Measurements from ENCODE around the gene MCUR1.
"Not testable (repeated sequence)": the region's sequence is repeated elsewhere in the genome, so short reads cannot be mapped to it uniquely, and the experiment has no call there.

Gene MCUR1

GRCh38 chr6:13780162-13780561 is 34.2 kb downstream of the MCUR1 start:
- DNase-seq (ENCODE audit: low spot score), result not testable (repeated sequence)

DNA sequence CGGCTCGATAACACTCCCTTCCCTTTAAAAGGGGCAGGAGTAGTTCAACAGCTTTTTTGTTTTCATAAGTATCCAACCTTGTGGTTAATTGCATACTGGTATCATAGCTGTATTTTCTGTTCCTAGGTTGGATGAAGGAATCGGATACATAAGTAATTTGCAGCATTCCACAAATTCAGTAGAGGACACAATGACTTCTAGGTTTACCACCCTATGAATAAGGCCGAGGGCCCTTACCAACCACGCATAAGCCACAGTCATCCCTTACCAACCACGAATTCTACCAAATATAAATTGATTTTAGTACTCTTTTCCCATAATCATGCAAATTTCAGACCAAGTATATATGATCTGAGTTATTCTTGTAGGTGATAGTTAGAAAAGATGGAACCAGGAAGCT is 36.3 kb downstream of the MCUR1 start:
- DNase-seq (ENCODE audit: low spot score), result no peak

DNA sequence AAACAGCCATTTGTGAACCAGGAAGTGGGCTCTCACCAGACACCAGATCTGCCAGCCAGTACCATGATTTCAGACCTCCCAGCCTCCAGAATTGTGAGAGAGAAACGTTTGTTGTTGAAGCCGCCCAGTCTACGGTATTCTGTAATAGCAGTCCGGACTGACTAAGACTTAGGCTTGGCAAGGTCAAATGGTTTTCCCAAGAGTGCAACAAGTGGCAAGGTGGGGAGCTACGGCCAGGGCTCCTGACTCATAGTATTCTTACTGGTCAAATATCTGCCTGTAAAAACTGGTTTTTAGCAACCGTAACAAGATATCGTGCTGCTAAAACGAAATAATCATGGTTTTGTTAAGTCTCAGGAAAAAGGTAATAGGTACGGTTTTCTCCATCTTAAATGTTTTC is 37.8 kb downstream of the MCUR1 start:
- no peak for DNase-seq (ENCODE audit: low spot score)

- DNase-seq (ENCODE audit: low spot score), result not testable (repeated sequence)
These were observed 38.9 kb downstream of the MCUR1 start for GRCh38 chr6:13775466-13775865.

DNA sequence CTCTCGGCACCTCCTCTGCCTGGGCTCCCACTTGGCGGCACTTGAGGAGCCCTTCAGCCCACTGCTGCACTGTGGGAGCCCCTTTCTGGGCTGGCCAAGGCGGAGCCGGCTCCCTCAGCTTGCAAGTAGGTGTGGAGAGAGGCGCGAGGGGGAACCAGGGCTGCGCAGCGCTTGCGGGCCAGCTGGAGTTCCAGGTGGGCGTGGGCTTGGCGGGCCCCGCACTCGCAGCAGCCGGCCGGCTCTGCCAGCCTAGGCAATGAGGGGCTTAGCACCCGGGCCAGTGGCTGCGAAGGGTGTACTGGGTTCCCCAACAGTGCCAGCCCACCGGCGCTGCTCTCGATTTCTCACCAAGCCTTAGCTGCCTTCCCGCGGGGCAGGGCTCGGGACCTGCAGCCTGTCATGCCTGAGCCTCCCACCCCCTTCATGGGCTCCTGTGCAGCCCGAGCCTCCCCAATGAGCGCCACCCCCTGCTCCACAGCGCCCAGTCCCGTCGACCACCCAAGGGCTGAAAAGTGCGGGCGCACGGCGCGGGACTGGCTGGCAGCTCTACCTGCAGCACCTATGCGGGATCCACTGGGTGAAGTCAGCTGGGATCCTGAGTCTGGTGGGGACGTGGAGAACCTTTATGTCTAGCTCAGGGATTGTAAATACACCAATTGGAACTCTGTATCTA is 41.9 kb downstream of the MCUR1 start:
- DNase-seq (ENCODE audit: low spot score), result not testable (repeated sequence)

DNA sequence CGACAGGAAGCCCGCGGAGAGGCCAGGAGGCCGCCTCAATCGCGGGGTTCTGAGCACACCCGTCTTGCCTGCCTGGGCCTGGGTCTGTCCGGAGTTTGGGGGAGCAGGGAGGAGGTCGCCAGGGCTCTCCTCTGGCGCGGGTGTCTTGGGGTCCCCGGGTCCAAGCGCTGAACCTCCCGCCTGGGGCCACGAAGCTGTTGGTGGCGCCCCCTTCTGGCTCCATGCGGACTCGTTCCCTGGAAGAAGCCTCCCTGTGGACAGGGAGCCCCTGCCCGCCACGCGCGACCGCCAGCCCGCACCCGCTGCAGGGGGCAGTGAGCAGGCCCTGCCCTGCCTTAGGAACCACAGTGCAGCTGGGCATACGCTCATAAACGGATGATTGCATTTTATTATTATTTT is 44.7 kb downstream of the MCUR1 start:
- DNase-seq (ENCODE audit: low spot score), result no peak

DNA sequence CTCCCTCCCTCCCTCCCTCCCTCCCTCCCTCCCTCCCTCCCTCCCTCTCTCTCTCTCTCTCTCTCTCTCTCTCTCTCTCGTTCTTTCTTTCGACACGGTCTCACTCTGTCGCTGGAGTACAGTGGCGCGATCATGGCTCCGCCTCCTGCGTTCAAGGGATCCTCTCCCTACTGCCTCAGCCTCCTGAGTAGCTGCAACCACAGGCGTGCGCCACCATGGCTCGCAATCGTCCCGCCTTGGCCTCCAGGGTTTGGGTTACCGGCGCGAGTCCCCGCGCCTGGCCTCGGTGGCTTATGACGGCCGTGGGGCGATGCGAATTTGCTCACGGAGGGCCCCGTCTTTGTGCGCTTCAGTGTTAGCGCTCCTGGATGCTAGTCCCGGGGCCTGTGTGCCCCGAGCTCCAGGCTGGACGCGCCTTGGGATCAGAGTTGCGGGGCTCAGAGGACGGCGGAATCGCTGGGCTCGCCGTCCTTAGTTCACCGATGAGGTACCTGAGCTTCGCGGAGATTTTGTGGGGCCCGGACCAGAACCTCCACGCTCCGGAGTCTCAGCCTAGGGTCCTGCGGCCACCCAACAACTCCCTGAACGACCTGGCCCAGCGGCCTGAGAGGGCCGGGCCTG is 45.2 kb downstream of the MCUR1 start:
- no peak for DNase-seq (ENCODE audit: low spot score)

DNA sequence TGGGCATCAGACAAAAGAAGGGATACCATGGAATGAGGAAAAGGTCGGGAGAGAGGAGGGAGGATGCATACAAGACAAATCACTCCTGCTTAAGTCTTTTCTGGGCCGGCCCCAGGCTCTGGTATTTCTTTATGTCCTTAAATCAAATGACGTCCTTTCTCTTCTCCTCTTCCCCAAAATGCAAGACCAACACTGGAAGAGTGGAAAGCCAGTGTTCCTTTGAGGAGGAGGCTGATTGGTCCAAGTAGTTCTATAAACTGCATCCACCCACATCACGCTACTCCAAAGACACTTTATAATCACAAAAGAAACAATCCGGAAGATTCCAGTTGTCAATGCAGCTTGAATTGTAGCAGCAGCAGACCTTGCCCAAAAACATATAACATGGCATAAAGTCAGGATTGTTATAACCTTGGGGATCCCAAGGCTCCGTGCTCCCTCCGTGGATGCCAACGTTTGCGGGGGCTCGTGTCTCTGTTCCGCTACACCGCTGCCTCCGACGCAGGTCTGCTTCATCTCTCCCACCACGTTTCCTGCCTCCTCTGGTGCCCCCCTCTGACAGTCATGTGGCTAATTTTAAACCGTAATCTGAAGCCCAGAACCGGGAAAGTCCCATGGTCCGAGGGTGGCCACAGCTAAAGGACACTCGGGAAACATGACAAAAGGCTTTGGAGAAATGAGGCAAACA is 47.1 kb downstream of the MCUR1 start:
- DNase-seq (ENCODE audit: low spot score), result peak; percentile 55

- DNase-seq (ENCODE audit: low spot score), result peak; percentile 49
These were observed 48.1 kb downstream of the MCUR1 start for GRCh38 chr6:13766201-13766634.

GRCh38 chr6:13765570-13765969 is 48.8 kb downstream of the MCUR1 start:
- DNase-seq (ENCODE audit: low spot score), result no peak

DNA sequence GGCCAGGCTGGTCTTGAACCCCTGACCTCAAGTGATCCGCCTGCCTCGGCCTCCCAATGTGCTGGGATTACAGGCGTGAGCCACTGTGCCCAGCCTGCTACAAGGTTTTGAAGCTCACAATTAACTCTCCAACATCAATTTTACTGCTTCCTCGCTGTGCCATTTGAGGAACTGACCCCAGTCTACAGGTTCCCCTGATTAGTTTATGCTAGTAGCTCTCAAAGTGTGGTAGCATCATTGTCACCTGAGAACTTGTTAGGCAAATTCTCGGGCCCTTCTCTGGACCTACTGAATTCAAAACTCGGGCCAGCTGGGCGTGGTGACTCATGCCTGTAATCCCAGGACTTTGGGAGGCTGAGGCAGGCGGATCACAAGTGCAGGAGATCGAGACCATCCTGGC is 49.4 kb downstream of the MCUR1 start:
- DNase-seq (ENCODE audit: low spot score), result no peak

- no peak for DNase-seq (ENCODE audit: low spot score)
These were observed 50.5 kb downstream of the MCUR1 start for GRCh38 chr6:13763740-13764381.

DNA sequence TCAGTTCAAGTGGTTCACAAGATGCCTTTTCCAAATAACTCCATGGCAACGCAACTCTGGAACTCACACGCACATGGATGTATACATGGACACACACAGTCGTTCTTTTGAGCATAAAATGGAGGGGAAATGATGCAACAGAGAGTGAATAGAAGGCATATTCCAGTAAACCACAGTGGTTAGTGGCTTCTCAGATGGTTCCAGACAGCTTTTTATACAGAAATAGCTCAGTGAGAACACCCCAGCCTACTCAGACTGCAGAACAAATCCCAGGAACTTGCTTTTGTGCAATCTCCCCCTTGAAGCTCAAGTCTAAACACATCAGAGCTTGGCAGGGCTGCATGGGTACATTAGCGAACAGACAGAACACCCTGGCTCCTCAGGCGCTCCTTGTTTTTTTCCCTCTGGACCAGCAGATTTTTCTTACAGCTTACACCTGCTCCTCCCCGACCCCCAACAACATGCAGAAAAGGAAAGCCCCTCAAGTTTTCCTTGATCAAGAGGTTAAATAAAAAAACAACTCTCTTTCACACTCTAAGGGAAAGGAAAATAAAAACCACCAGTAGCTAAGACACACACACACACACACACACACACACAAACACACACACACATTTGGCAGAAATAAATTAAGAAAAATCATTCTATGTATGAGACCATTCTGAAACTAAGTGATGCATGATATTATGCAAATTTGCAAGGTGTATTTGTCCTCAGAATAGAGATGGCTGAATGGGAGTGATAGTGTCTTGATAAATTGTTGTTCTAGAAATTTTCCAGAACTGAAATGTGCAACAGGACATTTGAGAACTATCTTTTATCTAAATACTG is 51.5 kb downstream of the MCUR1 start:
- DNase-seq (ENCODE audit: low spot score), result no peak

GRCh38 chr6:13761361-13762036 is 52.9 kb downstream of the MCUR1 start:
- DNase-seq (ENCODE audit: low spot score), result no peak

GRCh38 chr6:13760307-13761304 is 53.8 kb downstream of the MCUR1 start:
- DNase-seq (ENCODE audit: low spot score), result no peak

DNA sequence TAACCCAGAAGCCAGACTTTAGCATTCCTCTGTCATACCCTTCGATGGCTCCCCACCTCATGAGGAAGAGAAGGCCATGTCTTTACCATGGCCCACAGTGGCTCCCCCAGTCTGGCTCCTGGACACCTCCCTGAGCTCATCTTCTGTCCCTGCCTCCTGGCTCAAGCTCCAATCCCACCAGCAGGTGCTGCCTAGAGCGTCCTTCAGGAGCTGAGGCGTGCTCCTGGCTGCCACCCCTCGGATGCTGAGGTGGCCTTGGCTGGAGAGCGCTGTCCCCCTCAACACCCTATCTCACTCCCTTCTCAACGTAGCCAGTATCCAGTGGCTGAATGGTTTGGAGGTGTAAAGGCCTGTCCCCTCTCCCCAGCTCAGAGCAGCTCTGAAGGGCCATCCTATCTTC is 55.3 kb downstream of the MCUR1 start:
- no peak for DNase-seq (ENCODE audit: low spot score)

DNA sequence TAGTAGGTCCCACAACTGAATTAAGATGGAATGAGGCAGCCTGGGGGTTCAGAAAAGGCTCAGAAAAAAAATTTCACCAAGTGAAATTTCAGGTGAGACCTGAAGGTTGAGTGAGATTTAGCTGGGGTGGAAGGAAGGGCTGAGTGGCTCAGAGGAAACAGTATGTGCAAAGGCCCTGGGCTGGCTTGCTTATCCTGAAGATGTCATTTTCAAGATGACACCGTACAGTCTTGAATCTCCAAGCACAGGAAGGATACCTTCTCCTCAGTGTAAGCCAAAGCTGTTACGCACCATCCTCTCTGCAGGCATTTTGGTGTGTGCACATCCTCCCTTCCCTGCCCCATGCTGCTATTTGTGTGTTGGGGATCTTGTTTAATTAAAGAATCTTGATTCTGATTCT is 59.7 kb downstream of the MCUR1 start:
- no peak for DNase-seq (ENCODE audit: low spot score)

- DNase-seq (ENCODE audit: low spot score), result no peak
These were observed 70.6 kb downstream of the MCUR1 start for GRCh38 chr6:13743736-13744127.

- no peak for DNase-seq (ENCODE audit: low spot score)
These were observed 71.2 kb downstream of the MCUR1 start for GRCh38 chr6:13742961-13743735.

Measured in SK-N-DZ (cell line).